ENCODE measurements around the gene HS6ST1. TPM values are rescaled to one million over a fixed set of nuclear protein-coding genes. Genes with fewer than 3 reads are reported as not detected.

Gene HS6ST1
- total RNA-seq, 2 donors from 2014 or later: 21.8 to 32.4 TPM

DNA sequence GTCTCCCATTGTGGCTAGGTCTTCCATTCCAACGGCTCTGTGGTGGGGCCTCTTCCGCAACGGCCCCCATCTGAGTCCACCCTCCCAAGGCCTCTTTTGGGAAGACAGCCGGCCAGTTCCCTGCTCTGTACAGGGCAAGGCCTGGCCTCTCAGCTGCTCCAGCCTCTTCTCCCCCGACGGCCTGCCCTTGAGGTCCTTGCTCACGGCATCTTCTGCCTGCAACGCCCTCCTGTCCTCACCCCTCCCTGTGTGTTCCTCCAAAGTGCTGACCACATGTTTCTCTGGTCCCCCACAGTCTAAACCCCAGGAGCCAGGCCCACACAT is 16.0 kb downstream of the HS6ST1 start:
- H3K27ac ChIP-seq: no peak overlapping the region
- H3K4me3 ChIP-seq: no peak overlapping the region
- ATAC-seq (ENCODE audit: insufficient number of reproducible peaks, low FRiP score, low read depth): no peak
- peaks cover 21 to 41% of the 10 kb centered on the region in 2 donors for H3K4me1 ChIP-seq (ENCODE audit: control insufficient read depth in 1 of 2, low read depth in 2 of 2)
- no peaks in the 10 kb centered on the region for H3K9me3 ChIP-seq
- H3K27me3 ChIP-seq (replicated peaks; ENCODE audit: insufficient read depth): no peaks in the 10 kb centered on the region
- TF ChIP-seq, protein P1, sequence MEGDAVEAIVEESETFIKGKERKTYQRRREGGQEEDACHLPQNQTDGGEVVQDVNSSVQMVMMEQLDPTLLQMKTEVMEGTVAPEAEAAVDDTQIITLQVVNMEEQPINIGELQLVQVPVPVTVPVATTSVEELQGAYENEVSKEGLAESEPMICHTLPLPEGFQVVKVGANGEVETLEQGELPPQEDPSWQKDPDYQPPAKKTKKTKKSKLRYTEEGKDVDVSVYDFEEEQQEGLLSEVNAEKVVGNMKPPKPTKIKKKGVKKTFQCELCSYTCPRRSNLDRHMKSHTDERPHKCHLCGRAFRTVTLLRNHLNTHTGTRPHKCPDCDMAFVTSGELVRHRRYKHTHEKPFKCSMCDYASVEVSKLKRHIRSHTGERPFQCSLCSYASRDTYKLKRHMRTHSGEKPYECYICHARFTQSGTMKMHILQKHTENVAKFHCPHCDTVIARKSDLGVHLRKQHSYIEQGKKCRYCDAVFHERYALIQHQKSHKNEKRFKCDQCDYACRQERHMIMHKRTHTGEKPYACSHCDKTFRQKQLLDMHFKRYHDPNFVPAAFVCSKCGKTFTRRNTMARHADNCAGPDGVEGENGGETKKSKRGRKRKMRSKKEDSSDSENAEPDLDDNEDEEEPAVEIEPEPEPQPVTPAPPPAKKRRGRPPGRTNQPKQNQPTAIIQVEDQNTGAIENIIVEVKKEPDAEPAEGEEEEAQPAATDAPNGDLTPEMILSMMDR (IDR thresholded peaks at IDR 0.05): no peak
- DNase-seq (ENCODE audit: low spot score): no peak
- no peaks in the 10 kb centered on the region for H3K36me3 ChIP-seq

DNA sequence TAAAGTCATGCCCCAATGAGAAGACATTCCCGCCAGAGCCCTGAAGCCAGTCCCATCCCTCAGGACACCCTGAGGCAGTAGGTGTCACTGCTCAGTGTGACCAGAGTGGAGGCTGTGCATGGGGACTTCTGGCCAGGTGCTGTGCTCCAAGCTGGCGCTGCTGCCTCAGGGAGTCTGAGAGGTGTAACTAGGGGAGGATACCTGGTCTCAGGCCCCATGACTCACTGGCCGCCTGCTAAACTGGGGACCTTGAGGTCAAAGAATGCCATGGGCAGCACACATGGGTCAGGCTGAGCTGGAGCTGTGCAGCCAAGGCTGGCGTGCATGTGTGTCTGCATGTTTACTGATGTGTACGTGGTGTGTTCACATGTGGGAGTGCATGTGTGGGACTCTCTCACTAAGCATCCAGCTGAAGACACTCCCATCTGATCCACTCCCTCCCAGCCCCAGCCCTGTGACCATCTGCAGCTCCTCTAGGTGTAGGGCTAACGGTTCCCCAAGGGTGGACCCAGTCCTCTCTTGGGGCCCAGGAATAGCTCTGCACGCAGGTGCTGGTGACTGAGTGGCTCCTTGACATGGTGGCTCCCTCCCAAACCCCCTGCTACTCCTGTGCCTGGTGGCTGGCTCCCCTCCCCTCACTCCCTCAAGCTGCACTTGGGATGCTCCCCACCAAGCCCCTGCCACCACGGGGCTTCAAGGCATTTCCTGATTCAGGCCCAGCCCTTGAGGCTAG is 16.5 kb downstream of the HS6ST1 start:
- Histone ChIP-seq H3K27ac (peak overlapping the region; percentile 55 to 62), H3K9me3 (no peaks in the 10 kb centered on the region), H3K4me3 (no peak overlapping the region), H3K36me3 (no peaks in the 10 kb centered on the region), H3K27me3 (replicated peaks; ENCODE audit: insufficient read depth) (no peaks in the 10 kb centered on the region), H3K4me1 (ENCODE audit: control insufficient read depth in 1 of 2, low read depth in 2 of 2) (peaks cover 21 to 41% of the 10 kb centered on the region in 2 donors)
- no peak for DNase-seq (ENCODE audit: low spot score)
- no peak for ATAC-seq (ENCODE audit: insufficient number of reproducible peaks, low FRiP score, low read depth)
- TF ChIP-seq, protein P1 (IDR thresholded peaks at IDR 0.05): no peak

DNA sequence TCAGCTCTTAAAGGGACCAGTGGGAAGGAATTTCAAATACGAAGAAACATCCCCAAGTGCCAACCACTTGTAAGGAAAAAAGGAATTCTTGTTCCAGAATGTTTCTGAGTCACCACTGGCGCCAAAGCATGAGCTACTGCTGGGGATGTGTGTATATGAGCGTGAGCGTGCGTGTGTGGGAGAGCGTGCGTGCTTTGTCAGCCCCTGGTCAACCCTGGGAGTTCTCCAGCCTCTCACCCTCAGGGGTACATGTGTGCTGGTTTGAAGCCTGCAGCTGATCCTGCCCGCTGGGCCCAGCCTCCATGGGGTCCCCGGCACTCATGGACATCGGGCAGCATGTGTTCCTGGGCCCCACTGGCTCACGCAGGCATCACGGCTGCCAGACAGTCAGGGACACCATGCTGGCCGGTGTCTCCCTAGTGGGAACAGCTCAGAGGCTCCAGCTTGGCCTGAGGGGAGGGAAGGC is 17.1 kb downstream of the HS6ST1 start:
- peak overlapping the region; percentile 41 for H3K4me3 ChIP-seq
- H3K9me3 ChIP-seq: no peaks in the 10 kb centered on the region
- peak; percentile 63 for ATAC-seq (ENCODE audit: insufficient number of reproducible peaks, low FRiP score, low read depth)
- H3K36me3 ChIP-seq: no peaks in the 10 kb centered on the region
- DNase-seq (ENCODE audit: low spot score): peak; percentile 53
- peak overlapping the region; percentile 55 to 62 for H3K27ac ChIP-seq
- H3K4me1 ChIP-seq (ENCODE audit: control insufficient read depth in 1 of 2, low read depth in 2 of 2): peaks cover 21 to 38% of the 10 kb centered on the region in 2 donors
- H3K27me3 ChIP-seq (replicated peaks; ENCODE audit: insufficient read depth): no peaks in the 10 kb centered on the region
- TF ChIP-seq, protein P1 (IDR thresholded peaks at IDR 0.05): no peak

DNA sequence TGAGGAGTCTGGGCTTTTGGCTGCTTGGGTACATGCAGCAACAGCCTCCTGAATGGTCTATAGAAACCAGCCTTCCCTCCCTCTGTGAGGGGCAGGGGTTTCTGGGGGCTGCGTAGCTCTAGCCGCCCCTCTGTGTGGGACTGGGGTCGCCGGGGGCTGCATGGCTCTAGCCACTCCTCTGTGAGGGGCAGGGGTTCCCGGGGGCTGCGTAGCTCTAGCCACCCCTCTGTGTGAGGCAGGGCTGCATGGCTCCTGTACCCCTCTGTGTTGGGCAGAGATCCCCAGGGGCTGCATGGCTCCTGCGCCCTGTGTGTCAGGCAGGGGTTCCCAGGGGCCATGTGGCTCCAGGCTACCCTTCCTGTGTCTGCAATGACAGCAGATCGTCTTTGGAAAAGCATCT is 17.6 kb downstream of the HS6ST1 start:
- no peaks in the 10 kb centered on the region for H3K36me3 ChIP-seq
- ATAC-seq (ENCODE audit: insufficient number of reproducible peaks, low FRiP score, low read depth): no peak
- peak overlapping the region; percentile 41 for H3K4me3 ChIP-seq
- DNase-seq (ENCODE audit: low spot score): no peak
- no peaks in the 10 kb centered on the region for H3K27me3 ChIP-seq (replicated peaks; ENCODE audit: insufficient read depth)
- H3K9me3 ChIP-seq: no peaks in the 10 kb centered on the region
- peaks cover 21 to 33% of the 10 kb centered on the region in 2 donors for H3K4me1 ChIP-seq (ENCODE audit: control insufficient read depth in 1 of 2, low read depth in 2 of 2)
- peak overlapping the region; percentile 16 to 62 for H3K27ac ChIP-seq
- TF ChIP-seq, protein P1 (IDR thresholded peaks at IDR 0.05): no peak

DNA sequence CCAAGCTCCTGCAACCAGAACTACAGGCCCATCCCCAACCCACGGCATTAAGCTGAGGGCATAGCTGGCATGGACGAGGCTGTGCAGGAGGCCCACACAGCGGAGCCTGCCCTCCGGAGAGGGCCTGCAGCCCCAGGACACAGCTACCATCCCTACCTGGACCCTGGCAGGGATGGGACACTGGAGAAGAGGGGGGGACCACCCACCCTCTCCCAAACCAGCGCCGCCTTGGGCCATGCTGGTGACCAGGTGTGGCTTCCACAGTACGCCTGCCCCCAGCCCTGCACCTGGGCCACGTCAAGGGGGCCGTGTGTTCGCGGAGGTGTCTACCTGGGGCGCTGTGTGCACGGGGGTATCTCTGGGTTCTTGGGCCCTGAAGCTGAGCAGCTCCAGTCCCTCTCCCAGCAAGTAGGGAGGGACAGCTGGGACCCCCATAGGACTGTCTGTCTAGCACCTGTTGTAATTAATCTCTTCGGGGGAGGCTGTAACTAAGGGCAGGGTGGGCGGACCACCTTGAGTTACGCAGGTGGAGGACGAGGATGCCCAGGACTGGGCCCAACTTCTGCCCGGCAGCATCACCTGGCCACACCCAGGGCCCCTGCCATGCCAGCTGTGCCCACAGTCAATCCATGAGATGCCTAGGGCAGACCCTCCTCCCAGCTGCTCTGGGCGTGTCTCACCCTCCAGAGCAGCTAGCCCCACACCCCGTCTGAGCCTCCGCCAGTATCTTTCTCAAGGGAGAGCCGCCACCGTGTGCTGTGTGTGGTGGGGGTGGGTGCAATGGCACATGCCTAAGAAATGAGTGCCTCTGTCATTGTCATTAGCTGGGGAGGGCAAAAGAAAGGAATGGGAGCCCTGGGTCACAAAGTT is 18.3 kb downstream of the HS6ST1 start:
- H3K27ac ChIP-seq: peak overlapping the region; percentile 16 to 62
- no peak overlapping the region for H3K4me3 ChIP-seq
- no peaks in the 10 kb centered on the region for H3K9me3 ChIP-seq
- no peaks in the 10 kb centered on the region for H3K36me3 ChIP-seq
- DNase-seq (ENCODE audit: low spot score) (no peak), ATAC-seq (ENCODE audit: insufficient number of reproducible peaks, low FRiP score, low read depth) (no peak)
- H3K27me3 ChIP-seq (replicated peaks; ENCODE audit: insufficient read depth): no peaks in the 10 kb centered on the region
- H3K4me1 ChIP-seq (ENCODE audit: control insufficient read depth in 1 of 2, low read depth in 2 of 2): peaks cover 18 to 26% of the 10 kb centered on the region in 2 donors
- TF ChIP-seq, protein P1 (IDR thresholded peaks at IDR 0.05): no peak
